ENCODE measurements around the gene LAMTOR4. TPM values are rescaled to one million over a fixed set of nuclear protein-coding genes. Genes with fewer than 3 reads are reported as not detected.

Gene LAMTOR4
- total RNA-seq, 2 donors from 2014 or later = 125 to 205 TPM

DNA sequence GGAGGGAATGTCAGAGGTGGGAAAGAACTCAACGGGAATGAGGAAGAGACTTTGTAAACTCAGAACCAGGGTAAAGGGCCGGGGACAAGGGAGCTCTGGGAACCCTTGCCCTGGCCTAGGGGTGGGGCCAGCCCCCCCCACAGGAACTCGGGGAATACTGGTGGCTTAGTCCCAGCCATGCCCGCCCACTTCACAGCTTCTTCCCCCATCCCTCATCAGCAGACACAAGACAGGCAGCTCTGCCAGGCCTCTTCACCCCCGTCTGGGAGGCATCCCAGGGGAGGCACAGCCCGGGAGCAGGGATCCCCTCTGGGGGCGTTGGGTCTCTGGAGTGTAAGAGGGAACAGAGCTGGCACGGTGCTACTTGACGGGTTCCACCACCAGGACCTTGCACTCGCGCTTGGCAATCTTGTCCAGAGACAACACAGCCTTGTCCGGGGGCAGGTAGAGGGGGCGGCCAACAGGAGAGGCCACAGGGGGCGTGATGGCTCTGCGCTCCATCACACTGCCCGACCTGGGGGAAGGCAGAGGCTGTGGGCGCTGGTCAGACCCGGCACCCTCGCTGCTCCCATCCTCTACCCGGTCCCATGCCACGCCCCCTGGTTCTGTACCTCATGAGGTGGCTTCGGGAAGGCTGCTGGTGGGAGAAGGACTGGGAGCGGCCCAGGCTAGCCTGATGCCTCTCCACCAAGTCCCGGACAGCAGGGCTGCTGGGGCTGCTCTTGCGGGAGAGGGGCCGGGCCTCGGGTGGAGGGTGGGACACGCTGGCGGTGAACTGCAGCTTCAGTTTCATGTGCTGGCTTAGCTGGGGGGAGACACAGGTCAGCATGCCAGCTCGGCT is 6.2 kb downstream of the LAMTOR4 start:
- no peaks in the 10 kb centered on the region for H3K9me3 ChIP-seq
- no peak overlapping the region for H3K4me3 ChIP-seq
- no peak for DNase-seq (ENCODE audit: low spot score)
- ATAC-seq (ENCODE audit: insufficient number of reproducible peaks, low FRiP score, low read depth) = no peak
- no peaks in the 10 kb centered on the region for H3K27me3 ChIP-seq (replicated peaks; ENCODE audit: insufficient read depth)
- H3K4me1 ChIP-seq (ENCODE audit: control insufficient read depth in 1 of 2, low read depth in 2 of 2) = peaks cover 19 to 24% of the 10 kb centered on the region in 2 donors
- TF ChIP-seq CTCF (IDR thresholded peaks at IDR 0.05) = no peak
- H3K36me3 ChIP-seq = peaks cover 25% of the 10 kb centered on the region
- no peak overlapping the region for H3K27ac ChIP-seq

GRCh38 chr7:100155553-100156317 is 7.0 kb downstream of the LAMTOR4 start:
- no peaks in the 10 kb centered on the region for H3K27me3 ChIP-seq (replicated peaks; ENCODE audit: insufficient read depth)
- no peaks in the 10 kb centered on the region for H3K9me3 ChIP-seq
- peaks cover 25% of the 10 kb centered on the region for H3K36me3 ChIP-seq
- no peak overlapping the region for H3K4me3 ChIP-seq
- no peak for TF ChIP-seq CTCF (IDR thresholded peaks at IDR 0.05)
- H3K4me1 ChIP-seq (ENCODE audit: control insufficient read depth in 1 of 2, low read depth in 2 of 2) = peaks cover 17 to 19% of the 10 kb centered on the region in 2 donors
- no peak overlapping the region for H3K27ac ChIP-seq
- DNase-seq (ENCODE audit: low spot score) = no peak
- ATAC-seq (ENCODE audit: insufficient number of reproducible peaks, low FRiP score, low read depth) = no peak

DNA sequence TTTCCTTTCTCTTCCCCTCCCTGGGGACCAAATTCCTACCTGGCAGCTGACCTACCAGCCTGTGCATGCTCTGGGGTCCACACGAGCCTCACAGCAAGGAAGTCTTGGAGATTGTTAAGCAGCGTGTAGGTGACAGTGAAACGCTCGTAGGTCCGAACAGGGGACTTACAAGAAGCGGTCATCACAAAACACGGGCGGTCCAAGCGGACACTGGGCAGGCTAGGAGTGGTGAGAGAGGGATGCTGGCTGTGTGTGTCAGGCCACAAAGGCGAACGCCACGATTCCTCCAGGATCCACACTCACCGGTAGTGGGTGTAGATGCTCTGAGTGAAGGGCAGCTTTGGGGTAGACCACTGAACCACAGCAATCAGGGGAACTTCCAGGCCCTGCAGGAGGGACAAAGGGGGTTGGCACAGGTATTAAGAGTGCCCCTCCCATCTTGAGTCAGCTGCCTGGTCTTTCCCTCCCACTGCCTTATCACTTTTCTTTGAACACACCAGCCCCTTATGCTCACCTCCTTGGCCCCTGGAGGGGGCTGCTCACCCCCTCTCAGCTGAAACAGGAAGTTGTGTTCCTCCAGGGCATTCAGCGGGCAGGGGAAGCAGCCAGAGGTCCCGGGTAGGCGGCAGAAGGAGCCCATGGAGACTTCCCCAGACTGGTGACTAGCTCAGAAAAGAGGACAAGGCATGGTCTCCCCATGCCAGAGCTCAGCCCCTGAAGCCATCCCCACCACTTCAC is 7.8 kb downstream of the LAMTOR4 start:
- Histone ChIP-seq H3K36me3 (peaks cover 25% of the 10 kb centered on the region), H3K4me3 (no peak overlapping the region), H3K27me3 (replicated peaks; ENCODE audit: insufficient read depth) (no peaks in the 10 kb centered on the region), H3K9me3 (no peaks in the 10 kb centered on the region), H3K27ac (no peak overlapping the region), H3K4me1 (ENCODE audit: control insufficient read depth in 1 of 2, low read depth in 2 of 2) (peaks cover 17 to 19% of the 10 kb centered on the region in 2 donors)
- no peak for TF ChIP-seq CTCF (IDR thresholded peaks at IDR 0.05)
- ATAC-seq (ENCODE audit: insufficient number of reproducible peaks, low FRiP score, low read depth) (no peak), DNase-seq (ENCODE audit: low spot score) (no peak)

DNA sequence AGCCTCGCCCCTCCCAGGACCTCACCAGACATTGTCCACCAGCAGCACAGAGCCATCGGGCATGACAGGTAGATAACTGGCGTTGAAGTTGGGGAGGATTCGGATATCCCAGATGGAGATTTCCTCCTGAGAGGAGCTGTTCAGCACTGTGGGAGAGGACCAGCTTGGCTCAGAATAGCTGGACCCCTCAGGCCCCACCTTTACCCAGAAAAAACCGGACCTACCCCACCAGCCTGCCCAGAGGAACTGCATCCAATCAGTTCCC is 8.3 kb downstream of the LAMTOR4 start:
- H3K4me1 ChIP-seq (ENCODE audit: control insufficient read depth in 1 of 2, low read depth in 2 of 2) = peaks cover 16 to 17% of the 10 kb centered on the region in 2 donors
- peak overlapping the region in 1 of 2 donors; percentile 82 for H3K27ac ChIP-seq
- H3K4me3 ChIP-seq = peak overlapping the region; percentile 99
- H3K36me3 ChIP-seq = peaks cover 25% of the 10 kb centered on the region
- no peaks in the 10 kb centered on the region for H3K9me3 ChIP-seq
- no peak for ATAC-seq (ENCODE audit: insufficient number of reproducible peaks, low FRiP score, low read depth)
- DNase-seq (ENCODE audit: low spot score) = no peak
- no peaks in the 10 kb centered on the region for H3K27me3 ChIP-seq (replicated peaks; ENCODE audit: insufficient read depth)
- TF ChIP-seq CTCF (IDR thresholded peaks at IDR 0.05) = no peak

Data from thoracic aorta (tissue), 2 donors.